Neural cell (in vitro differentiated cells): ENCODE data around the gene MAST4. TPM values are rescaled to one million over a fixed set of nuclear protein-coding genes. Genes with fewer than 3 reads are reported as not detected.
A peak's percentile ranks its signal among the peaks of the same experiment; 100 is the strongest.

Experiments
- H2AFZ ChIP-seq: fragments of 200-600, 300-800 bp; sonication (generic), shearing (Covaris generic); 2 replicates; pipeline ENCODE4 v1.6.0; 2014; ENCODE audit warnings: low read depth, mild to moderate bottlenecking, antibody characterized with exemption, low read length, moderate library complexity
- H3F3A ChIP-seq: fragments of 200-600 bp; shearing (Covaris generic); 2 replicates; pipeline ENCODE4 v1.6.1; 2016; ENCODE audit warnings: mild to moderate bottlenecking, moderate library complexity, mixed read lengths, antibody characterized with exemption, low read length; ENCODE audit not compliant: insufficient read depth, poor library complexity, severe bottlenecking
- H3K27ac ChIP-seq: fragments of 200-600, 300-800 bp; sonication (generic), shearing (Covaris generic); 2 replicates; pipeline ENCODE4 v1.5.1; 2014; ENCODE audit warnings: mild to moderate bottlenecking, low read length, moderate library complexity
- H3K27me3 ChIP-seq: fragments of 300-800, 200-600 bp; sonication (generic), shearing (Covaris generic); 2 replicates; pipeline ENCODE4 v1.6.0; 2014; ENCODE audit warnings: mild to moderate bottlenecking, low read depth, low read length, moderate library complexity; ENCODE audit not compliant: insufficient read depth
- H3K36me3 ChIP-seq: fragments of 300-800, 200-600 bp; sonication (generic), shearing (Covaris generic); 2 replicates; pipeline ENCODE4 v1.5.1; 2014; ENCODE audit warnings: mild to moderate bottlenecking, antibody characterized with exemption, low read length, moderate library complexity; ENCODE audit not compliant: insufficient read depth
- H3K4me2 ChIP-seq: fragments of 300-800, 200-600 bp; sonication (generic), shearing (Covaris generic); 2 replicates; pipeline ENCODE4 v1.6.0; 2014; ENCODE audit warnings: mild to moderate bottlenecking, low read length
- H3K4me3 ChIP-seq: fragments of 300-800, 200-600 bp; sonication (generic), shearing (Covaris generic); 2 replicates; pipeline ENCODE4 v1.5.1; 2014; ENCODE audit warnings: mild to moderate bottlenecking, low read length, moderate library complexity
- H3K79me2 ChIP-seq: fragments of 200-600 bp; shearing (Covaris generic); replicated peaks from 2 replicates; pipeline ENCODE4 v1.6.0; 2014; ENCODE audit warnings: mild to moderate bottlenecking, low read length, moderate library complexity; ENCODE audit not compliant: insufficient read depth
- H3K9ac ChIP-seq: fragments of 300-800, 200-600 bp; sonication (generic), shearing (Covaris generic); 2 replicates; pipeline ENCODE4 v1.6.1; 2016; ENCODE audit warnings: mild to moderate bottlenecking, low read length, mixed read lengths
- H3K9me2 ChIP-seq: fragments of 200-600 bp; shearing (Covaris generic); 2 replicates; pipeline ENCODE4 v1.6.1; 2016; ENCODE audit warnings: mild to moderate bottlenecking, low read length, mixed read lengths; ENCODE audit not compliant: insufficient read depth
- H3K9me3 ChIP-seq: fragments of 200-600, 300-800 bp; sonication (generic), shearing (Covaris generic); 2 replicates; pipeline ENCODE4 v1.6.1; 2016; ENCODE audit warnings: mild to moderate bottlenecking, mixed run types, low read length, moderate library complexity, mixed read lengths
- H4K20me1 ChIP-seq: fragments of 200-600 bp; shearing (Covaris generic); 2 replicates; pipeline ENCODE4 v1.6.1; 2016; ENCODE audit warnings: mild to moderate bottlenecking, mixed run types; ENCODE audit not compliant: insufficient read depth
- EP300 ChIP-seq: fragments of 450-650 bp; conservative IDR thresholded peaks from 2 replicates; pipeline ENCODE4 v1.6.1; 2014; ENCODE audit warnings: antibody characterized with exemption, mild to moderate bottlenecking, moderate library complexity; ENCODE audit not compliant: poor library complexity, severe bottlenecking
- EZH2 ChIP-seq: fragments of 200-600, 300-800 bp; shearing (Covaris generic), sonication (generic); IDR thresholded peaks from 2 replicates; pipeline ENCODE4 v1.6.1; 2014; ENCODE audit warnings: antibody characterized with exemption, low read length, borderline replicate concordance, mild to moderate bottlenecking; ENCODE audit not compliant: insufficient read depth, poor library complexity, severe bottlenecking
- MXI1 ChIP-seq: fragments of 450-650 bp; conservative IDR thresholded peaks from 2 replicates; pipeline ENCODE4 v1.6.1; 2014; ENCODE audit warnings: antibody characterized with exemption, mild to moderate bottlenecking; ENCODE audit not compliant: poor library complexity, severe bottlenecking
- POLR2AphosphoS5 ChIP-seq: IDR thresholded peaks from 2 replicates; pipeline ENCODE4 v1.6.1; 2012
- RAD21 ChIP-seq: fragments of 450-650 bp; conservative IDR thresholded peaks from 2 replicates; pipeline ENCODE4 v1.6.1; 2014; ENCODE audit warnings: antibody characterized with exemption, mild to moderate bottlenecking, moderate library complexity
- SMC3 ChIP-seq: fragments of 450-650 bp; conservative IDR thresholded peaks from 2 replicates; pipeline ENCODE4 v1.6.1; 2014; ENCODE audit warnings: antibody characterized with exemption, mild to moderate bottlenecking, moderate library complexity; ENCODE audit not compliant: poor library complexity
- TAF1 ChIP-seq: IDR thresholded peaks from 2 replicates; pipeline ENCODE4 v1.6.1; 2012; ENCODE audit warnings: low read depth
- polyA plus RNA-seq: library from polyadenylated mRNA; depleted of rRNA; stranded (reverse); fragments of >200 nt; gene quantifications from 2 replicates; pipeline ENCODE4 v1.2.3, GENCODE V29; 2014
- TF ChIP-seq, protein P1 (sequence below): fragments of 450-650 bp; IDR thresholded peaks from 2 replicates; pipeline ENCODE4 v1.5.1; 2014; ENCODE audit warnings: antibody characterized with exemption, mild to moderate bottlenecking, moderate library complexity; ENCODE audit not compliant: poor library complexity, severe bottlenecking
- TF ChIP-seq, protein P2 (sequence below): IDR thresholded peaks from 2 replicates; pipeline ENCODE4 v1.6.1; 2012; ENCODE audit warnings: borderline replicate concordance

MAST4 gene
- polyA plus RNA-seq, 1 donor from 2014 or later, result 2.3 TPM

DNA sequence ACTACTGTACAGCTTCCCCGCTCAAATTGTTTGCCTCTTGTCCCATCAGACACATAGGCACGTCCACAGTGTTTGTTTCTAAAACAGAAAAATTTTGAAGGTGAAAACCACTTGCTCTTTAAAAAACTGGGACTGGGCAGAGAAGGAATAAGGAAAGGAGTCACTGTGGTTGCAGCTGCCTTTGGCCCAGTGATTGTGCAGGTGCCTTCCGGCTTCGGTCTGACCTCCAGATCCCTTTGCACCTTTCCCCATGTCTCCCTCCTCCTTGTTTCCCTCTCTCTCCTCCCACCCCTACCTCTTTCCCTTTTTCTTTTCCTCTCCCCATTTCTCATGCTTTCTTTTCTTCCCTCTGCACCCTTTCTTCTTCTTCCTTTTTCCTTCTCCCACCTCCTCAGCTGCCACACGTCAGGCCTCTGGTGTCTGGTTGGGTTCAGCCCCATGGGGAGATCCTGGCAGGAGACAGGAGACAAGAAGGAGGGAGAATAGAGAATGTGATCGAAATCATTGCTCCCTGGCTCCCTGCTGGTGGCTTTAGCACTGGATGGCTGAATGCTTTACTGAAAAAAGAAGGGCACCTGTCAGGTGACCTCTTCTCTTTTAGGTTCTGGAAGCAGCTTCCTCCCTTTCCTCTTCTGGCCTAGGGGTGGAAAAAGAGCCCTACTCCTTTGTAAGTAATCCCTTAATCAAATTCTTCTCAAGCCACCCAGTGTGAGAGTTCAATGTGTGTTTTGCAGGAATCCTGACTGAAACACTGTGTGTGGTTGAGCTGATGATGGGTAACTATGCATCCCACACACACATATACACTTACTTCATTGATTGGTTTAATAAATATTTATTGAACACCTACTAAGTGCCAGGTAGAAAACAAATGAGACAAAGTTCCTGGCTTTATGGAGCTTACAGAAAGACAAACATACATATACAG lies 267.3 kb downstream of the MAST4 start (continued):
- no peak for TF ChIP-seq EP300

DNA sequence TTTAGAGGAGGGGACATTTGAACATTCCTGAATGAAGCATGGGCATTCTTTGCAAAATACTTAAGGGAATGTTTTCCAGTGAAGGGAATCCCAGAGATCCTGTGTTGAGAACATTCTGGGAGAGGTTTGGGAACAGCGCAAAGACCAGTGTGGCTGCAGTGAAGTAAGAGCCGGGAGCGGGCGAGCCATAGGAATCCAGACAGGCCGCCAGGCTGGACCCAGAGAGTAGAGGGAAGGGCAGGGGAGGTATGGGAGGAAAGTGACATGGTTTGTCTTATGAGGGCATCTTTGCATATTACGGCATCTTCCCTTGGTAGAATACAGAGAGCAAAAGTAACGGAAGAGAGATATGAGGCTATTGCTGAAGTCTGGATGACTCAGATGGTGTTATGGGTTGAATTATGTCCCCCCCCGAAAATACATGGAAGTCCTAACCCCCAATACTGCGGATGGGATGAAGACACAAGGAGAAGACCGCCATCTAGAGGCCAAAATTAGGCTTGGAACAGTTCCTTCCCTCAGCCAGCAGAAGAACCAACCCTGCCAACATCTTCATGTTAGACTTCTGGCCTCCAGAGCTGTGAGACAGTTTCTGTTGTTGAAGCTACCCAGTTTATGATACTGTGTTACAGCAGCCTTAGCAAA lies 268.2 kb downstream of the MAST4 start:
- Histone ChIP-seq H3K9ac (no peak overlapping the region), H3F3A (no peaks in the 10 kb centered on the region), H3K27ac (no peak overlapping the region), H3K27me3 (no peaks in the 10 kb centered on the region), H3K4me3 (no peak overlapping the region), H3K36me3 (no peaks in the 10 kb centered on the region), H2AFZ (no peak overlapping the region), H3K9me2 (peaks cover 2% of the 10 kb centered on the region), H3K4me2 (no peak overlapping the region), H4K20me1 (no peaks in the 10 kb centered on the region), H3K9me3 (no peaks in the 10 kb centered on the region), H3K79me2 (no peaks in the 10 kb centered on the region)
- TF ChIP-seq RAD21, result no peak
- TF ChIP-seq SMC3, result no peak
- no peak for TF ChIP-seq MXI1
- TF ChIP-seq, protein P1, sequence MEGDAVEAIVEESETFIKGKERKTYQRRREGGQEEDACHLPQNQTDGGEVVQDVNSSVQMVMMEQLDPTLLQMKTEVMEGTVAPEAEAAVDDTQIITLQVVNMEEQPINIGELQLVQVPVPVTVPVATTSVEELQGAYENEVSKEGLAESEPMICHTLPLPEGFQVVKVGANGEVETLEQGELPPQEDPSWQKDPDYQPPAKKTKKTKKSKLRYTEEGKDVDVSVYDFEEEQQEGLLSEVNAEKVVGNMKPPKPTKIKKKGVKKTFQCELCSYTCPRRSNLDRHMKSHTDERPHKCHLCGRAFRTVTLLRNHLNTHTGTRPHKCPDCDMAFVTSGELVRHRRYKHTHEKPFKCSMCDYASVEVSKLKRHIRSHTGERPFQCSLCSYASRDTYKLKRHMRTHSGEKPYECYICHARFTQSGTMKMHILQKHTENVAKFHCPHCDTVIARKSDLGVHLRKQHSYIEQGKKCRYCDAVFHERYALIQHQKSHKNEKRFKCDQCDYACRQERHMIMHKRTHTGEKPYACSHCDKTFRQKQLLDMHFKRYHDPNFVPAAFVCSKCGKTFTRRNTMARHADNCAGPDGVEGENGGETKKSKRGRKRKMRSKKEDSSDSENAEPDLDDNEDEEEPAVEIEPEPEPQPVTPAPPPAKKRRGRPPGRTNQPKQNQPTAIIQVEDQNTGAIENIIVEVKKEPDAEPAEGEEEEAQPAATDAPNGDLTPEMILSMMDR, result no peak
- TF ChIP-seq EP300, result no peak
- TF ChIP-seq POLR2AphosphoS5, result no peak
- no peak for TF ChIP-seq EZH2
- TF ChIP-seq TAF1, result no peak
- TF ChIP-seq, protein P2, sequence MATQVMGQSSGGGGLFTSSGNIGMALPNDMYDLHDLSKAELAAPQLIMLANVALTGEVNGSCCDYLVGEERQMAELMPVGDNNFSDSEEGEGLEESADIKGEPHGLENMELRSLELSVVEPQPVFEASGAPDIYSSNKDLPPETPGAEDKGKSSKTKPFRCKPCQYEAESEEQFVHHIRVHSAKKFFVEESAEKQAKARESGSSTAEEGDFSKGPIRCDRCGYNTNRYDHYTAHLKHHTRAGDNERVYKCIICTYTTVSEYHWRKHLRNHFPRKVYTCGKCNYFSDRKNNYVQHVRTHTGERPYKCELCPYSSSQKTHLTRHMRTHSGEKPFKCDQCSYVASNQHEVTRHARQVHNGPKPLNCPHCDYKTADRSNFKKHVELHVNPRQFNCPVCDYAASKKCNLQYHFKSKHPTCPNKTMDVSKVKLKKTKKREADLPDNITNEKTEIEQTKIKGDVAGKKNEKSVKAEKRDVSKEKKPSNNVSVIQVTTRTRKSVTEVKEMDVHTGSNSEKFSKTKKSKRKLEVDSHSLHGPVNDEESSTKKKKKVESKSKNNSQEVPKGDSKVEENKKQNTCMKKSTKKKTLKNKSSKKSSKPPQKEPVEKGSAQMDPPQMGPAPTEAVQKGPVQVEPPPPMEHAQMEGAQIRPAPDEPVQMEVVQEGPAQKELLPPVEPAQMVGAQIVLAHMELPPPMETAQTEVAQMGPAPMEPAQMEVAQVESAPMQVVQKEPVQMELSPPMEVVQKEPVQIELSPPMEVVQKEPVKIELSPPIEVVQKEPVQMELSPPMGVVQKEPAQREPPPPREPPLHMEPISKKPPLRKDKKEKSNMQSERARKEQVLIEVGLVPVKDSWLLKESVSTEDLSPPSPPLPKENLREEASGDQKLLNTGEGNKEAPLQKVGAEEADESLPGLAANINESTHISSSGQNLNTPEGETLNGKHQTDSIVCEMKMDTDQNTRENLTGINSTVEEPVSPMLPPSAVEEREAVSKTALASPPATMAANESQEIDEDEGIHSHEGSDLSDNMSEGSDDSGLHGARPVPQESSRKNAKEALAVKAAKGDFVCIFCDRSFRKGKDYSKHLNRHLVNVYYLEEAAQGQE, result no peak

DNA sequence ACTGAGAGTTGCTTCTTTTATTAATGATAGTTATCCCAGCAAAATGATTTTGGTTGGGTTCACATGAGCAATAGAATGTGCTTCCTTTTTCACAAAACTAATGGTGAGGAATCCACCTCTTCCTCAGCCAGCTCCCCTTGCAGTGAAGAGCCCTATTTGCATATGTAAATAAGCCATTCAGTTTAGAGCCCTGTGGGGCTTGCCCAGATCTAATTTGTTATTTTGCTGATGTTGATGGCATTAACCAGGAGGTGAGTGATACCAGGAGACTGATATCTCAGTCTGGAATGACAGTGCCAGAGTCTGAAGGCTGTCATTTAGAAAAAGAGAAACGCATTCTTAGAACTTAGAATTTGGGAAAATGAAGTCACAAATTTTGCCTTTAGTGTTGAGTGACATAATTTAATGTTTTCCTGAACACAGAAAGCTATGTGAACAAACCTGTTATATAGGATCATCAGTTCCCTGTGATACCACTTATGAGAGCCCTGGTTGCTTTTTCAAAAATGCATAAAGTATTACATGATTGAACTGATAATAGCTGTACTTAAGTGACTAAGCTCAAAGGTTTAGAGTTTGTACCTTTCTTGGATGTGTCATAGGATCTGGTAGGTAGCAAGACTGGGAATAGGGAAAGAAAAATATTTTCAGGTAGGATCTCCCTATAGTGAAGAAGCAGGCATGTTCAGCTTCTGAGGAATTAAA lies 271.6 kb downstream of the MAST4 start:
- Histone ChIP-seq H3K79me2 (no peaks in the 10 kb centered on the region), H3K36me3 (no peaks in the 10 kb centered on the region), H4K20me1 (no peaks in the 10 kb centered on the region), H3K27ac (no peak overlapping the region), H3K4me2 (no peak overlapping the region), H3F3A (no peaks in the 10 kb centered on the region), H2AFZ (no peak overlapping the region), H3K9me3 (no peaks in the 10 kb centered on the region), H3K9ac (no peak overlapping the region), H3K4me3 (no peak overlapping the region), H3K9me2 (peaks cover 2% of the 10 kb centered on the region), H3K27me3 (no peaks in the 10 kb centered on the region)
- TF ChIP-seq EP300, result peak; percentile 17
- TF ChIP-seq SMC3, result no peak
- no peak for TF ChIP-seq POLR2AphosphoS5
- TF ChIP-seq TAF1, result no peak
- TF ChIP-seq MXI1, result no peak
